Loucy (cell line): ENCODE measurements around the gene TP53INP2.

Source experiments
- H2AFZ ChIP-seq: fragments of 200-600 bp; sonication (generic); 2 replicates; pipeline ENCODE4 v1.6.0; 2016; ENCODE audit warnings: antibody characterized with exemption, mild to moderate bottlenecking, low read length, moderate library complexity
- H3F3A ChIP-seq: fragments of 200-600 bp; 2 replicates; pipeline ENCODE4 v1.6.0; 2016; ENCODE audit warnings: antibody characterized with exemption, low read depth, mild to moderate bottlenecking
- H3K27me3 ChIP-seq: fragments of 200-600 bp; sonication (generic); 2 replicates; pipeline ENCODE4 v1.6.1; 2014; ENCODE audit warnings: low read length, mild to moderate bottlenecking; ENCODE audit not compliant: insufficient read depth, poor library complexity, severe bottlenecking
- H3K36me3 ChIP-seq: fragments of 200-600 bp; sonication (generic); 2 replicates; pipeline ENCODE4 v1.6.1; 2016; ENCODE audit warnings: low read length; ENCODE audit not compliant: insufficient read depth
- H3K4me1 ChIP-seq: fragments of 200-600 bp; sonication (generic); 2 replicates; pipeline ENCODE4 v1.5.1; 2014; ENCODE audit warnings: low read length, mild to moderate bottlenecking; ENCODE audit not compliant: insufficient read depth, poor library complexity, severe bottlenecking
- H3K4me2 ChIP-seq: fragments of 200-600 bp; sonication (generic); 2 replicates; pipeline ENCODE4 v1.6.0; 2014; ENCODE audit warnings: antibody characterized with exemption, low read length, low read depth, mild to moderate bottlenecking; ENCODE audit not compliant: poor library complexity, severe bottlenecking
- H3K4me3 ChIP-seq: fragments of 200-600 bp; sonication (generic); 2 replicates; pipeline ENCODE4 v1.5.1; 2014; ENCODE audit warnings: low read length, mild to moderate bottlenecking, mixed read lengths; ENCODE audit not compliant: poor library complexity, severe bottlenecking
- H3K79me2 ChIP-seq: fragments of 200-600 bp; sonication (generic); 2 replicates; pipeline ENCODE4 v1.6.1; 2014; ENCODE audit warnings: low read length; ENCODE audit not compliant: insufficient read depth
- H3K9ac ChIP-seq: fragments of 200-600 bp; sonication (generic); 2 replicates; pipeline ENCODE4 v1.6.0; 2014; ENCODE audit warnings: mild to moderate bottlenecking, low read depth, low read length, moderate library complexity; ENCODE audit not compliant: poor library complexity, severe bottlenecking
- H3K9me2 ChIP-seq: fragments of 200-600 bp; sonication (generic); replicated peaks from 2 replicates; pipeline ENCODE4 v1.6.1; 2016; ENCODE audit warnings: low read depth, low read length, mixed read lengths
- H3K9me3 ChIP-seq: fragments of 200-600 bp; sonication (generic); 2 replicates; pipeline ENCODE4 v1.6.1; 2014; ENCODE audit warnings: mild to moderate bottlenecking, antibody characterized with exemption, low read length, low read depth; ENCODE audit not compliant: insufficient read depth
- H4K20me1 ChIP-seq: fragments of 200-600 bp; sonication (generic); 2 replicates; pipeline ENCODE4 v1.6.0; 2014; ENCODE audit warnings: antibody characterized with exemption, low read length, mild to moderate bottlenecking; ENCODE audit not compliant: insufficient read depth, poor library complexity, severe bottlenecking
- EZH2phosphoT487 ChIP-seq: fragments of 200-600 bp; IDR thresholded peaks from 2 replicates; pipeline ENCODE4 v1.6.1; 2018; ENCODE audit warnings: antibody characterized with exemption, mild to moderate bottlenecking, moderate library complexity, borderline replicate concordance
- TF ChIP-seq, protein P1 (sequence below): fragments of 200-600 bp; sonication (generic); conservative IDR thresholded peaks from 2 replicates; pipeline ENCODE4 v1.5.1; 2014; ENCODE audit warnings: mild to moderate bottlenecking, antibody characterized with exemption, low read length

TP53INP2 gene

GRCh38 chr20:34683667-34684066 lies 20.5 kb upstream of the TP53INP2 start:
- no peak overlapping the region for H3K4me3 ChIP-seq
- no peak overlapping the region for H3K9ac ChIP-seq
- no peak overlapping the region for H3K4me2 ChIP-seq
- H3K36me3 ChIP-seq = no peaks in the 10 kb centered on the region
- H3K9me3 ChIP-seq = no peaks in the 10 kb centered on the region
- no peak for TF ChIP-seq EZH2phosphoT487
- TF ChIP-seq, protein P1, sequence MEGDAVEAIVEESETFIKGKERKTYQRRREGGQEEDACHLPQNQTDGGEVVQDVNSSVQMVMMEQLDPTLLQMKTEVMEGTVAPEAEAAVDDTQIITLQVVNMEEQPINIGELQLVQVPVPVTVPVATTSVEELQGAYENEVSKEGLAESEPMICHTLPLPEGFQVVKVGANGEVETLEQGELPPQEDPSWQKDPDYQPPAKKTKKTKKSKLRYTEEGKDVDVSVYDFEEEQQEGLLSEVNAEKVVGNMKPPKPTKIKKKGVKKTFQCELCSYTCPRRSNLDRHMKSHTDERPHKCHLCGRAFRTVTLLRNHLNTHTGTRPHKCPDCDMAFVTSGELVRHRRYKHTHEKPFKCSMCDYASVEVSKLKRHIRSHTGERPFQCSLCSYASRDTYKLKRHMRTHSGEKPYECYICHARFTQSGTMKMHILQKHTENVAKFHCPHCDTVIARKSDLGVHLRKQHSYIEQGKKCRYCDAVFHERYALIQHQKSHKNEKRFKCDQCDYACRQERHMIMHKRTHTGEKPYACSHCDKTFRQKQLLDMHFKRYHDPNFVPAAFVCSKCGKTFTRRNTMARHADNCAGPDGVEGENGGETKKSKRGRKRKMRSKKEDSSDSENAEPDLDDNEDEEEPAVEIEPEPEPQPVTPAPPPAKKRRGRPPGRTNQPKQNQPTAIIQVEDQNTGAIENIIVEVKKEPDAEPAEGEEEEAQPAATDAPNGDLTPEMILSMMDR = no peak
- no peaks in the 10 kb centered on the region for H3K4me1 ChIP-seq
- H4K20me1 ChIP-seq = no peaks in the 10 kb centered on the region
- no peaks in the 10 kb centered on the region for H3K79me2 ChIP-seq
- H3K9me2 ChIP-seq = no peaks in the 10 kb centered on the region
- H3F3A ChIP-seq = no peaks in the 10 kb centered on the region
- H2AFZ ChIP-seq = no peak overlapping the region
- no peaks in the 10 kb centered on the region for H3K27me3 ChIP-seq

- H3K9me2 ChIP-seq = no peaks in the 10 kb centered on the region
- no peak overlapping the region for H3K9ac ChIP-seq
- H3K36me3 ChIP-seq = no peaks in the 10 kb centered on the region
- no peak for TF ChIP-seq EZH2phosphoT487
- TF ChIP-seq, protein P1 = no peak
- H3F3A ChIP-seq = no peaks in the 10 kb centered on the region
- peak overlapping the region; percentile 14; the same call in 1 of the 2 replicates for H2AFZ ChIP-seq
- no peak overlapping the region for H3K4me2 ChIP-seq
- no peaks in the 10 kb centered on the region for H3K9me3 ChIP-seq
- no peaks in the 10 kb centered on the region for H3K27me3 ChIP-seq
- no peaks in the 10 kb centered on the region for H4K20me1 ChIP-seq
- no peak overlapping the region for H3K4me3 ChIP-seq
- no peaks in the 10 kb centered on the region for H3K4me1 ChIP-seq
- H3K79me2 ChIP-seq = no peaks in the 10 kb centered on the region
Measured at GRCh38 chr20:34689486-34689885, 14.7 kb upstream of the TP53INP2 start.

- Histone ChIP-seq H2AFZ (no peak overlapping the region; the same call in 1 of the 2 replicates), H4K20me1 (no peaks in the 10 kb centered on the region), H3K4me2 (no peak overlapping the region), H3K9me3 (no peaks in the 10 kb centered on the region), H3K27me3 (no peaks in the 10 kb centered on the region), H3K79me2 (no peaks in the 10 kb centered on the region), H3K4me1 (no peaks in the 10 kb centered on the region), H3F3A (no peaks in the 10 kb centered on the region), H3K36me3 (no peaks in the 10 kb centered on the region), H3K9ac (no peak overlapping the region), H3K9me2 (no peaks in the 10 kb centered on the region), H3K4me3 (no peak overlapping the region)
- TF ChIP-seq, protein P1 = no peak
- TF ChIP-seq EZH2phosphoT487 = no peak
Measured at GRCh38 chr20:34691838-34692237, 12.3 kb upstream of the TP53INP2 start.
